ENCODE data around the gene MYO16.

The MYO16 gene

DNA sequence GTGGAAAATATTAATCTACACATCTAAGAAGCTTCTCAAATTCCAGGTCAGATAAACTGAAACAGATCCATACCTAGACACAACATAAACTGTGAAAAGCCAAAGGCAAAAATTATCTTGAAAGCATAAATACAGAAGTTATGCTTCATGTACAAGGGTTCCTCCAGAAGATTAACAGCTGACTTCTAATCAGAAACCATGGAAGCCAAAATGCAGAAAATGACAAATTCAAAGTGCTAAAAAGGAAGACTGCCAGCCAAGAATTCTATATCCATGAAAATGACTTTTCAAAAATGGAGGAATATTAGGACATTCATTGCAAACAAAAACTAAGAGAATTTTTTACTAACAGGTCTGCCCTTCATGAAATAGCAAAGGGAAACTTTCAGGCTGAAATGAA lies 72.8 kb downstream of the MYO16 start:
- Histone ChIP-seq H2AK5ac (ENCODE audit: low read length, severe bottlenecking) (no peak overlapping the region), H2BK12ac (ENCODE audit: low read length in 2 of 2) (no peak overlapping the region), H4K8ac (ENCODE audit: low read length) (no peak overlapping the region), H3K4me2 (ENCODE audit: low read length, poor library complexity, severe bottlenecking) (no peak overlapping the region), H2AFZ (ENCODE audit: low read depth, low read length) (no peak overlapping the region), H3K23ac (ENCODE audit: low read length in 2 of 2) (no peak overlapping the region), H3K9ac (ENCODE audit: low read length) (no peak overlapping the region), H3K4ac (ENCODE audit: low read depth in 1 of 2, low read length in 2 of 2) (no peak overlapping the region), H2BK120ac (ENCODE audit: low read depth, low read length) (no peak overlapping the region), H4K91ac (ENCODE audit: low read length) (no peak overlapping the region), H3K9me3 (ENCODE audit: control insufficient read depth, low read length) (peaks cover 9% of the 10 kb centered on the region), H3K18ac (ENCODE audit: low read depth in 1 of 2, low read length in 2 of 2) (no peak overlapping the region), H3K14ac (ENCODE audit: low read length in 2 of 2) (no peak overlapping the region), H2BK15ac (ENCODE audit: low read depth, poor library complexity, severe bottlenecking) (no peak overlapping the region), H2BK5ac (ENCODE audit: low read depth, low read length, poor library complexity, severe bottlenecking) (no peak overlapping the region), H3K79me1 (replicated peaks; ENCODE audit: low read length, poor library complexity, severe bottlenecking) (no peaks in the 10 kb centered on the region), H3K4me1 (ENCODE audit: control insufficient read depth, insufficient read depth, low read depth, low read length) (peaks cover 2% of the 10 kb centered on the region), H3K27me3 (ENCODE audit: control insufficient read depth in 1 of 2, insufficient read depth in 1 of 2, low read length in 2 of 2) (no peaks in the 10 kb centered on the region), H3K4me3 (ENCODE audit: insufficient read depth in 1 of 2, low read depth in 1 of 2, low read length in 2 of 2) (no peak overlapping the region), H3K27ac (ENCODE audit: low read length, poor library complexity, severe bottlenecking) (no peak overlapping the region), H3K36me3 (ENCODE audit: control insufficient read depth in 1 of 2, insufficient read depth in 2 of 2, low read depth in 1 of 2, low read length in 2 of 2) (no peaks in the 10 kb centered on the region)
- DNase-seq, result no peak

GRCh38 chr13:108705031-108705430 lies 75.6 kb downstream of the MYO16 start:
- H4K91ac ChIP-seq (ENCODE audit: low read length), result no peak overlapping the region
- no peak overlapping the region for H2AK5ac ChIP-seq (ENCODE audit: low read length, severe bottlenecking)
- no peak for DNase-seq
- H3K23ac ChIP-seq (ENCODE audit: low read length in 2 of 2), result no peak overlapping the region
- H3K4me2 ChIP-seq (ENCODE audit: low read length, poor library complexity, severe bottlenecking), result no peak overlapping the region
- no peaks in the 10 kb centered on the region for H3K79me1 ChIP-seq (replicated peaks; ENCODE audit: low read length, poor library complexity, severe bottlenecking)
- no peak overlapping the region for H2BK15ac ChIP-seq (ENCODE audit: low read depth, poor library complexity, severe bottlenecking)
- H3K9me3 ChIP-seq (ENCODE audit: control insufficient read depth, low read length), result peaks cover 9% of the 10 kb centered on the region
- no peak overlapping the region for H3K14ac ChIP-seq (ENCODE audit: low read length in 2 of 2)
- H4K8ac ChIP-seq (ENCODE audit: low read length), result no peak overlapping the region
- 70% methylated on average over 2 of the region's 4 CpGs for WGBS
- no peak overlapping the region for H3K9ac ChIP-seq (ENCODE audit: low read length)
- no peaks in the 10 kb centered on the region for H3K27me3 ChIP-seq (ENCODE audit: control insufficient read depth in 1 of 2, insufficient read depth in 1 of 2, low read length in 2 of 2)
- no peak overlapping the region for H2AFZ ChIP-seq (ENCODE audit: low read depth, low read length)
- no peak overlapping the region for H2BK5ac ChIP-seq (ENCODE audit: low read depth, low read length, poor library complexity, severe bottlenecking)
- H3K36me3 ChIP-seq (ENCODE audit: control insufficient read depth in 1 of 2, insufficient read depth in 2 of 2, low read depth in 1 of 2, low read length in 2 of 2), result no peaks in the 10 kb centered on the region
- no peak overlapping the region for H3K27ac ChIP-seq (ENCODE audit: low read length, poor library complexity, severe bottlenecking)
- H3K4ac ChIP-seq (ENCODE audit: low read depth in 1 of 2, low read length in 2 of 2), result no peak overlapping the region
- no peak overlapping the region for H3K4me3 ChIP-seq (ENCODE audit: insufficient read depth in 1 of 2, low read depth in 1 of 2, low read length in 2 of 2)
- no peak overlapping the region for H2BK12ac ChIP-seq (ENCODE audit: low read length in 2 of 2)
- peaks cover 2% of the 10 kb centered on the region for H3K4me1 ChIP-seq (ENCODE audit: control insufficient read depth, insufficient read depth, low read depth, low read length)
- H3K18ac ChIP-seq (ENCODE audit: low read depth in 1 of 2, low read length in 2 of 2), result no peak overlapping the region
- no peak overlapping the region for H2BK120ac ChIP-seq (ENCODE audit: low read depth, low read length)

- no peak overlapping the region for H3K4ac ChIP-seq (ENCODE audit: low read depth in 1 of 2, low read length in 2 of 2)
- no peak for DNase-seq
- 80% methylated on average over 1 of the region's 1 CpG for WGBS
- no peak overlapping the region for H3K14ac ChIP-seq (ENCODE audit: low read length in 2 of 2)
- no peak overlapping the region for H3K18ac ChIP-seq (ENCODE audit: low read depth in 1 of 2, low read length in 2 of 2)
- H3K9ac ChIP-seq (ENCODE audit: low read length), result no peak overlapping the region
- no peak overlapping the region for H4K91ac ChIP-seq (ENCODE audit: low read length)
- no peak overlapping the region for H4K8ac ChIP-seq (ENCODE audit: low read length)
- no peaks in the 10 kb centered on the region for H3K27me3 ChIP-seq (ENCODE audit: control insufficient read depth in 1 of 2, insufficient read depth in 1 of 2, low read length in 2 of 2)
- no peak overlapping the region for H3K4me2 ChIP-seq (ENCODE audit: low read length, poor library complexity, severe bottlenecking)
- H2AK5ac ChIP-seq (ENCODE audit: low read length, severe bottlenecking), result no peak overlapping the region
- H3K36me3 ChIP-seq (ENCODE audit: control insufficient read depth in 1 of 2, insufficient read depth in 2 of 2, low read depth in 1 of 2, low read length in 2 of 2), result no peaks in the 10 kb centered on the region
- no peak overlapping the region for H3K23ac ChIP-seq (ENCODE audit: low read length in 2 of 2)
- no peaks in the 10 kb centered on the region for H3K4me1 ChIP-seq (ENCODE audit: control insufficient read depth, insufficient read depth, low read depth, low read length)
- H3K27ac ChIP-seq (ENCODE audit: low read length, poor library complexity, severe bottlenecking), result no peak overlapping the region
- no peaks in the 10 kb centered on the region for H3K79me1 ChIP-seq (replicated peaks; ENCODE audit: low read length, poor library complexity, severe bottlenecking)
- H2BK15ac ChIP-seq (ENCODE audit: low read depth, poor library complexity, severe bottlenecking), result no peak overlapping the region
- no peak overlapping the region for H2BK5ac ChIP-seq (ENCODE audit: low read depth, low read length, poor library complexity, severe bottlenecking)
- no peak overlapping the region for H2BK120ac ChIP-seq (ENCODE audit: low read depth, low read length)
- H3K9me3 ChIP-seq (ENCODE audit: control insufficient read depth, low read length), result no peaks in the 10 kb centered on the region
- H3K4me3 ChIP-seq (ENCODE audit: insufficient read depth in 1 of 2, low read depth in 1 of 2, low read length in 2 of 2), result no peak overlapping the region
- no peak overlapping the region for H2BK12ac ChIP-seq (ENCODE audit: low read length in 2 of 2)
- H2AFZ ChIP-seq (ENCODE audit: low read depth, low read length), result no peak overlapping the region
These were observed 78.2 kb downstream of the MYO16 start for GRCh38 chr13:108707584-108707983.

DNA sequence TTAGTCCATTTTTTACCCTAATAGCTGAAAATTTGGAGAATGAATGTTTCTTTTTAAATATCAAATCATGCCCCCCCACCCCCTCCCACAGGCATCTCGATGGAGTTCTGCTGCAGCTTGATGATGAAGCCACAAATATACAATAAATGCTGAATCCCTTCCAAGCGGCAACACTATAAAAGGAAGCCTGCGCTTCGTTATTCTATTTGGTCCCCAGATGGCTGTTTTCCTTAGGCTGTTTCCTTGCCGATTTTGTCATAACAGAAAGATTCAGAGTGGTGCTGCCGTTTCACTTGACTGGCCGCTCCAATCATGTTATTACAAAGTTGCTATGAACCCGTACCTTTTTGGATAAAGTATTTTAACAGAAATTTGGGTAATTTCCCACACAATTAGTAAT lies 79.5 kb downstream of the MYO16 start:
- Histone ChIP-seq H2AFZ (ENCODE audit: low read depth, low read length) (no peak overlapping the region), H3K23ac (ENCODE audit: low read length in 2 of 2) (no peak overlapping the region), H3K4me1 (ENCODE audit: control insufficient read depth, insufficient read depth, low read depth, low read length) (no peaks in the 10 kb centered on the region), H3K4ac (ENCODE audit: low read depth in 1 of 2, low read length in 2 of 2) (no peak overlapping the region), H4K8ac (ENCODE audit: low read length) (no peak overlapping the region), H3K79me1 (replicated peaks; ENCODE audit: low read length, poor library complexity, severe bottlenecking) (no peaks in the 10 kb centered on the region), H3K9me3 (ENCODE audit: control insufficient read depth, low read length) (no peaks in the 10 kb centered on the region), H3K4me3 (ENCODE audit: insufficient read depth in 1 of 2, low read depth in 1 of 2, low read length in 2 of 2) (no peak overlapping the region), H2BK120ac (ENCODE audit: low read depth, low read length) (no peak overlapping the region), H3K4me2 (ENCODE audit: low read length, poor library complexity, severe bottlenecking) (no peak overlapping the region), H2BK5ac (ENCODE audit: low read depth, low read length, poor library complexity, severe bottlenecking) (no peak overlapping the region), H4K91ac (ENCODE audit: low read length) (no peak overlapping the region), H2BK15ac (ENCODE audit: low read depth, poor library complexity, severe bottlenecking) (no peak overlapping the region), H3K14ac (ENCODE audit: low read length in 2 of 2) (no peak overlapping the region), H2AK5ac (ENCODE audit: low read length, severe bottlenecking) (no peak overlapping the region), H3K27me3 (ENCODE audit: control insufficient read depth in 1 of 2, insufficient read depth in 1 of 2, low read length in 2 of 2) (no peaks in the 10 kb centered on the region), H2BK12ac (ENCODE audit: low read length in 2 of 2) (no peak overlapping the region), H3K9ac (ENCODE audit: low read length) (no peak overlapping the region), H3K36me3 (ENCODE audit: control insufficient read depth in 1 of 2, insufficient read depth in 2 of 2, low read depth in 1 of 2, low read length in 2 of 2) (no peaks in the 10 kb centered on the region), H3K18ac (ENCODE audit: low read depth in 1 of 2, low read length in 2 of 2) (no peak overlapping the region), H3K27ac (ENCODE audit: low read length, poor library complexity, severe bottlenecking) (no peak overlapping the region)
- no peak for DNase-seq
- 89% methylated on average over 8 of the region's 8 CpGs for WGBS
